Measurements from ENCODE around the gene NCOA7.

The NCOA7 gene

DNA sequence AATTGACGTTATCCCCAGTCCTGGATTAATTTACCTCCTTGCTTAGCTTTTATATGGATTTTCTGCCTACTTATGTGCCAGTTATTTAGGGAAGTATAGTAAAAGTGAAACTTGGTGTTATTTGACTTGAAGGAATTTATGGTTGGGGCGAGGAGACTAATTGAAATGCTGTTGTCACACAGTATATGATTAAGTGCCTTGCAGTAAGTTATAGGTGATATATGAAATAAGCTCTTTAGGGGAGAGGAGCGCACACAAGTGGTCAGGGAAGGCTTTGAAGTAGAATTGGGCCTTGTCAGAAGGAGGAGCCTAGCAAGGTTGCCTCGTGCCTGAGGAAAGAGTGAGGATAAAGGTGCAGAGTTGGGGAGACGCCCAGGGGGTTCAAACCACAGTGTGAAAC is 20.5 kb downstream of the NCOA7 start:
- DNase-seq: no peak

DNA sequence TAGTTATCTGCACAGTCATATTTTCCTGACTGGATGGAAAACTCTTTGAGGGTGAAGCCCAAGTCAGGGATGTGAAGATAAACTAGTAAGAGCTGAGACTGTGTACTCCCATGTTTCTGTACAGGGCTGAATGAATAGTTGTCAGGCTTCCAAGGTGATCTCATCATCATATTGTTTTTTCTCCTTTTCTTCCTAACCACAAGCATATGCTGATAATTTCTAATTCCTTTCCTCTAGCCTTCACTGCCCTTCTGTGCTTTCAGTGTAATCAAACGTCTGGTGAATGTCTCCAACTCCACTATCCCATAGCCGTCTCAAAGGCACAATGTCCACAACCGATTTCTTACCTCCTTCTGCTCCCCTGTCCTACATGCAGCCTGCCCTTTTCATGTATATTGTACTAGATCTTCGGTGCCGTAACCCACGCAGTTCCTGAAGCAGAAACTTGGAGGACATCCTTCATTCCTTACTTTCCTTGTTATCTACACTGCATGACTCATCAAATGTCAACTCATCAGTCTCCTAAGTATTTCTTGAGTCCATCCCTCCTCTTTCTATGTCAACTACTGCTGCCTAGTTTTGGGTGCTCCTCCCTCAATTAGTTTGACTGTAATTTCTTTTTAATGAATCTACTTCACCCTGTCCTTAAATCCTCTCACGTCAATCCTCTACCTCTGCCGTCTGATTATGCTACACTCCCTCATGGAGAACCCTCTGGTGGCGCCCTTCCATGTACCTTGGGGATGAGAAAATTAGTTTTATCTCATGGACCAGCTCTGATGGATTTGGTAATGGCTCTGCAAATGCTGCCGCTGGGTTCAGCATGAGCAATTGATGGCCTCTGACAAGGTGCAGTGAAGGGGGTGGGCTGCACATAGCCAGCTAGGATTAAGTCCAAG is 21.9 kb downstream of the NCOA7 start:
- DNase-seq: peak; percentile 95

DNA sequence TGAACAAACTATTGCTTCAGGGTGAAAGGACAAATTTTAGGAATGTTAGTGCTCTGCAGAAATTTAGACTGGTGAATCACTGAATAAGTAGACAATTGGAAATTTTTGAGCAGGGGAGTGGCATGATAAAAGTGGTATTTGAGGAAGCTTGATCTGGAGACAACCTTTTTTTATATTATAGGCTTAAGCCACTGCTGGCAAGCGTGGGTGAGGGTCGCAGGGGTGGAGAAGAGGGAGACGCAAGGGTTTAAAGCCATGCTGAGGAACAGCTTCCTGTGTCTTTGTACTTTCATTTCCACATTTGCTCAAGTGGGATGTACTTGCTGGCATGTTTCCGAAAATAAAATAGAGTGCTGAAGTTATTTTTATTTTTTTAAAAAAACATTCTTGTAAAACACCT is 23.7 kb downstream of the NCOA7 start:
- DNase-seq: no peak

DNA sequence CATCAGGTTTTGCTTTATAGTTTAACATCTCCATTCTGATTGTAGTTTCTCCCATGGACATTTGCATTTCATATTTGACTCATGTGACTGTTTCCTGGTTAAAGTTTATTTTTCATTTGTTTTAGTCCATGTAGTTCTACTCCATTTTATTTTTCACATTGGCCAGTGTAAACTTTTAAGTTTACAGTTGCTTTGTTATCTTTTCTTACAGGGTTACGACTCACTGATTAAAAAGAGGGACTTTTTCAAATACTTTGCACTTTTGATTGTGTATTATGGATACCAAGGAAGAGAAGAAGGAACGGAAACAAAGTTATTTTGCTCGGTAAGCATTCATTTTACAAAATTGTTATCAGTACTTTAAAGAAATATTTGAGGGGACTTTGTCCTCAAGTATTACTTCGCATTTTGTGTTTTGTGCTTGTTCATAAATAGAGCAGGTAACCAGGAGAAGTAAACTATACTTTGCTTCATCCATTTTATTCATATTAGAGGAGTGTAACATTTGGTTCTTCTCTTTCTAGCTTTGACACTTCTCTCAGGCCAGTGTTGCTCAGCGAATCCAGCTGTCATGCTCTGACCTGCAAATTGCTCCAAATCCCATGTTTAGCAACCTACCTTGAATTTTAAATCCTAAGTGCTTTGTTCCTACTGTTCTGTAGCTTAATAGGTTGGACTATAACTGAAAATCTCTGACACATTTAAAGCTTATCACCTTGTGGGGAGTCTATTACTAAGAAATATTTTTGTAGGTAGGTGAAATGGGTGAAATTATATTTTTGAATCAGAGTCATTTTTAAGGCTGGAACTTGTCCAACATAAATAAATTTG is 24.5 kb downstream of the NCOA7 start:
- DNase-seq: no peak

DNA sequence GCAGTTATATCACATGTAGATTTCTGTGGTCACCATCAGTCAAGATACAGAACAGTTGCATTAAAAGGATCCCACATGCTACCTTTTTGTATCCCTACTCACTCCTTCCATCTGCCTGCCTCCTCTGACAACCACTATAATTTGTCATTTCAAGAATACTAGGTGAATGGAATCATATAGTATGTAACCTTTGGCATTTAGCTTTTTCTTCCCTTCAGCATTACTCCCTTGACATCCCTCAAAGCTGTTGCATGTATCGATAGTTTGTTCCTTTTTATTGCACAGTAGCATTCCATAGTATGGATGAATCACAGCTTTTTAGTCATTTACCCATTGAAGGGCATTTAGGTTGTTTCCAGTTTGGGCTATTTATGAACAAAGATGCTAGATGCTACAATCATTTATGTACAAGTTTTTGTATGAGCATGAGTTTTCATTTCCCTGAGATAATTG is 26.1 kb downstream of the NCOA7 start:
- no peak for DNase-seq

DNA sequence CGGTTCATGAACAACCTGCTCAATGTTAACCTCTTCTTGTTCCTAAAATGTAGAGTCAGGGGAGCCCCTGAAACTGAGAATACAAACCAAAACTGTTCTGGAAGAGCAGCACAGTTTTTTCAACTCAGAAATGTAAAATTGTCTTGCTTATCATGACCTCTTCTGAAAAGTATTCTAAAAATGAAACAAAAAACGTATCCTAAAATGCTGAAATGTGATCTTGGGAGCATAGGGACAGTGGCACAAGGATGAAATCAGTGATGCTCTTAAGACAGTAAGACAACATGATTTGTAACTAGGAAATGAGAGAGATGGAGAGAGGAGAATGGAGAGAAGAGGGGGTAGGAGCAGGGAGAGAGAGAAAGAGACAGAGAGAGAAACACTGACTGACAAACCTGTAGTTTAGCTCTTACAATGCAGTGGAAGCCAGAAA is 27.5 kb downstream of the NCOA7 start:
- peak; percentile 55 for DNase-seq

DNA sequence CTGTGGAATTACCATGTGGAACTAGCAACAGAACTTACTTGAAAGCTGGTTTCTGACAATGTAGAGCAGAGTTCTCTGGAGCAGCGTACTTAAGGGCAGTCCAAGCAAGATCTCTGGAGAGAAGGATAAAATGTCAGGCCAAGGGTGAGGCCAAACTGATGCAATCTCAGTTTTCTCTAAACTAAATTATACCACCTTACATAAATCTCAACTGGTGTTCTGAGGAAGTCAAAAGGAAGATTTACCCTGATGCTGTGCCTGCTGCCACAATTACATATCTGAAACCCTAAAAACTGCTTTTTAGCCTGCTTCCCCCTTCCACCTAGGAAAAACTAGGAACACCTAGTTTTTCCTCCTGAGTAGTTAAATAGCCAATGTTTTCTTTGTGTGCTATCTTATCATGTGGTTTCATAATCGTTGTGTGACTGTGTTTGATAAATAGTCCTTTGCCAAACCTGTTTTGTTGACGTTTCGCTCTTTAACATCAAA is 28.1 kb downstream of the NCOA7 start:
- no peak for DNase-seq

DNA sequence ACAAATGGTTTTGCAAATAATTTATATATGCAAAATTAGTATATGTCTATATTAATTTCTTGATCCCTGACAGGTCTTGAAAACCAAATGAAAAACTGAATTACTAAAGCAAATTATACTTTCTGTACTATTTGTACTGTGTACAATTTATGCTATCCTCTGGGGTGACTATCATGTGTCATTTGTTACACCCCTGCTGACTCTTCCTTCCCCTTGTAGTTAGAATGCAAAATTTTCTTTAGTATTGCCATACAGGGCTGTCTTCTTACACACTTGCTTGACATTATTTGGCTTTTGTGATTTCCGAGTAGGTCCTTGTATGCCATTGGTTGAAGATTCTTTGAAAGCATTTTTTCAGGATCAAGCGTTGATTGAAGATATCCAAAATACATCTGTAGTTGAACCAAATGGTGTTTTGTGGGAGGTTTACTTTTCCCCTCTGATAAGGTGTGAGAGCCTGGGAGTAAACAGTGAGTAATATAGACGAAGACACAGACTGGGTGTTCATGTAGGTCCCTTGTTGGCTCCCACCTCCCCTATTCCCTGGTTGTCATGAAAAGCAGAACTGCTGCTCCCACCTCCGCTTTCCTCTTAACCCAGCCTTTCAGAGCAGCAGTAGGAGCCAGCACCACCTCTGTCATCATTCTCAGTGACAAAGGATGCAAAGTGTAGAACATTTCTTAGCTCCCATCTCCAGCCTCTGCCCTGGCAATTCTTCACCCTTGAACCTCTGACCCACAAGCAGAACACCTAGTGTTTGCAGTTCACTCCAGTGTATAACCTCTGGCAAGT is 29.0 kb downstream of the NCOA7 start:
- no peak for DNase-seq

DNA sequence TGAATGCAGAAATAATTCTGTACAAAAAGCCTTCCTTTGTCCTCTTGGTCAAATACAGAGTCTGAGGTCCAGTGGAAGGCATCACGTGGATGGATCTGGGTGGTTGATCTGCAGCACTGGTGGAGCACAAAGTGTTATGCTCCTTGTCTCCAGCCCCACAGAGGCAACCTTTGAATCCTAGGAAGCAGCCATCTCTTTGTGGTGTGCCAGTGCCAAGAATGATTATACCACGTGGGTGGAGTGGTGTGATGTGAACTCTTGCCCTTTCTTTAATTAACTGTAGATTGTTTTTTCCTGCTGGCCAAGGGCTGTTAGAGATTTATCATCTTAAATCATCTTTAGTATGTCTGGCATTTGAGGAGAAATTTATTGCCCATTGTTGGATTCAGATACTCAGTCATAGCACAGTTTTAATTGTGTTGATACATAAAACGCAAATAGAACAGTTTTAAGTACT is 31.1 kb downstream of the NCOA7 start:
- DNase-seq: no peak

DNA sequence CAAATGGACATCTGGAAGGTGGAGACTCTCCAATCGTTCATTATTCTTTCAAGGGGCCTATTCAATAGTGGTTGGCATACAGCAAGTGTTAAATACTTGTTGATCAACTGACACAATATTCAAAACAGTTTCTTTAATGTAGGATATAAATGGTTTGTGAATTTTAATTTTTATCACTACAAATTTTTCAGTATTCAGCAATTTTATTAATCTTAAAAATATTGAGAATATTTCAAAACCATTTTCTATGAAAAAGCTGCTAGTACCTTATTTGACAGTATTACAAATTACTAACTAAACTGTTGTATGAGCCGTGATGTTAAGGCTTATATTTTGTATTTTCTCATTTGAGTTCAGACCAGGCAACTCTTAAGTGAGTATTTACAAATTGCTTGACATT is 32.4 kb downstream of the NCOA7 start:
- no peak for DNase-seq

DNA sequence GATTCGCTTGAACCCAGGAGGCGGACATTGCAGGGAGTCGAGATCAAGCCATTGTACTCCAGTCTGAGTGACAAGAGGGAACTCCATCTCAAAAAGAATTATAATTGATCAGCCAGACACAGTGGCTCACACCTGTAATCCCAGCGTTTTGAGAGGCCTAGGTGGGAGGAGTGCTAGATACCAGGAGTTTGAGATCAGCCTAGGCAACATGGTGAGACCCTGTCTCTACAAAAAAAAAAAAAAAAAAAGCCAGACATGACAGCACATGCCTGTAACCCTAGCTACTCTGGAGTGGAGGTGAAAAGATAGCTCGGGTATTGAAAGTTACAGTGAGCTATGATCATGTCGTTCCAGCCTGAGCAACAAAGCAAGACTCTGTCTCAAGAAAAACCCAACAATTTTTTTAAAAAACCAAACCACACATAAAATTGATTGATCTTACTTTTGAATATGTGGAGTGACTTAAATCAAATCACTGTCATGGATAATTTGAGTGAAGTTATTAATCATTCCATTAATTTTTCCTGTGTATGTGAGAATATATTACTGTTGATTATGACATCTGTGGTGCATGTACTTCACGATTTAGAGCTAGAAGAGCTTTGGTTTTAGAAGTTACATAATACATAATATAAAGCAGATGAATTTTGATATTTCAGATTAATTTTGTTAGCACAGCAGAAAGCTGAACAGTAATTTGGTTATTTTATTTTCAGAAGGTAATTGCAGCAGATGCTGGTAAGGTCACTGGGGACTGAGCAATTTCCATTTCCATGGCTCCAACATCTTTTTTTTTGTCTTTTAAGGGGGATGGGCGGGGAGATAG is 34.4 kb downstream of the NCOA7 start:
- no peak for DNase-seq

DNA sequence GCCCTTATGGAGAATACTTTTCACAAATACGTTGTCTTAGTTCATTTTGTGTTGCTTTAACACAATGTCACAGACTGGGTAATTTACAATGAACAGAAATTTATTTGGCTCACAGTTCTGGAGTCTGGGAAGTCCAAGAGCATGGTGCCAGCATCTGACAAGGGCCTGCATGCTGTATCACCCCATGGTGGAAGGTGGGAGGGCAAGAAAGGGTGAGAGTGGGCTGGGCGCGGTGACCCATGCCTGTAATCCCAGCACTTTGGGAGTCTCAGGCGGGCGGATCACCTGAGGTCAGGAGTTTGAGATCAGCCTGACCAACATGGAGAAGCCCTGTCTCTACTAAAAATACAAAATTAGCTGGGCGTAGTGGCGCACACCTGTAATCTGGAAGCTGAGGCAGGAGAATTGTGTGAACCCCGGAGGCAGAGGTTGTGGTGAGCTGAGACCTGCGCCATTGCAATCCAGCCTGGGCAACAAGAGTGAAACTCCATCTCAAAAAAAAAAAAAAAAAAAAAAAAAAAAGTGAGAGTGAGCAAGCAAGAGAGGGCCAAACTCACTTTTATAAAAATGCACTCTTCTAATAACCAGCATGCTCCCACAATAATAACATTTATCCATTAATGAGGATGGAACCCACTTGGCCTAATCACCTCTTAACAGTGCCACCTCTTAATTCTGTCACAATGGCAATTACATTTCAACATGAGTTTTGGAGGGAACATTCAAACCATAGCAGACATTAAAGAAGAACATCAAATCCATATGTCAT is 36.1 kb downstream of the NCOA7 start:
- no peak for DNase-seq

DNA sequence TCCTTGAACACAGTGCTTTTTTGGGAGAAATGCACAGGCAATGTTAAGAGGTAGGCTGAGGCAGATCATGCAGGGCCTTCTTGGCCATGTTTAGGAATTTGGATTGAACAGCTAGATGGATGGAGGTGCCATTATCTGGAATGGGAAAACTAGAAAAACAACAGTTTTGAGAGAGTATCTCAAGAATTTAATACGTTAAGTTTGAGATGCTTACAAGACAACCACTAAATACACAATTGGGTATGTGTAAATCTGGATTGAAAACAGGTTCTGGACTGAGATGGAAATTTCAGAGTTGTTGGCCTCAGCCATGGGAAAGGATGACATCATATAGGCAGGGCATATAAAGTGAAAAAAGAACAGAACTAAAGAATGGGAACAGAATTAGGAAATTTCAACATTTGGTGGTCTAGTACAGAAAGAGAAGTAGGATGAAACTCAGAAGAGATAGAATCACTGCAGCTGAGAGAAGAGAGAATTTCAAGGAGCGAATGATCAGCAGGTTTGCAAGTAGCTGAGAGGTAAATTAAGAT is 37.1 kb downstream of the NCOA7 start:
- no peak for DNase-seq

DNA sequence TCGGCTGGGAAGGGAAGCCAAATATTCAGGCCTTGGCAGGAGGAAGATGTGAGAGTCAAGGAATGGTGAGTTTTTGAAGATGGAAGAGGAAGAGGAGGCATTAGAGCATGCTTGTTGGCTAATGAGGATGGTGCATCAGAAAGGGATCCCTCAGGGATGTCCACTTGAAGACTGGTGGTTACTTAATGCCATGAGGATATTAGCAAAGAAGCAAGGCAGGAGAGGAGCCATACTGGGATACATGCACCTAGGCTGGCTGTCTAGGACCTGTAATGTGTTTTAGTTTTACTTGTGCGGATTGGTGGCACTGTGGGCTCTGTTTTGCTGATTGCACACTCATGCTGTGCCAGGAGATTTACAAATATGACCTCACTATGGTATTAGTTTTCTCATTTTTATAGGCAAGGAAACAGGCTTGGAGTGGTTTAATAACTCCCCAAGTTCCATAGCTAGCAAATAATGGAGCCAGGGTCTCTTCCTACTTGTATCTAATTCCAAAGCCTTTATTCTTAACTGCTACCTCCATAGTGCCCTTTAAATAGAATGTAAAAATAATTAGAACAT is 37.8 kb downstream of the NCOA7 start:
- DNase-seq: no peak

DNA sequence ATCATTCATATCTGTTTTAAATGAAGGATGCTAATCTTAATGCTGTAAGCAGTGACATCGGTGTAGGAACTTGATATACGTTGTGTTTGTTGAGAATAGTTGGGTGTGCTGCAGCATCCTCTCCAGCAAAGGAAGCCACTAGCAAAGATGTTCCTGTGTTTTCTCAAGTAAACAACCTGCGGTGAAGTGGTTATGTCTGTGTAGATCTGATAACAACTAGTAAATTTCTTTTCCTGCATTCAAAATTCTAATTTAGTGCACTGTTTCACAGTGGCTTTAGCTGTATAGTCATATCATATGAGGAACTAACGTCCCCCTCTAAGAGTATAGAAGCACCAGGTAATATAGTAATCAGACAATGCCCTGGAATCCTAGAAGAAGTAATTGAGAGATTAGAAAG is 38.7 kb downstream of the NCOA7 start:
- no peak for DNase-seq

DNA sequence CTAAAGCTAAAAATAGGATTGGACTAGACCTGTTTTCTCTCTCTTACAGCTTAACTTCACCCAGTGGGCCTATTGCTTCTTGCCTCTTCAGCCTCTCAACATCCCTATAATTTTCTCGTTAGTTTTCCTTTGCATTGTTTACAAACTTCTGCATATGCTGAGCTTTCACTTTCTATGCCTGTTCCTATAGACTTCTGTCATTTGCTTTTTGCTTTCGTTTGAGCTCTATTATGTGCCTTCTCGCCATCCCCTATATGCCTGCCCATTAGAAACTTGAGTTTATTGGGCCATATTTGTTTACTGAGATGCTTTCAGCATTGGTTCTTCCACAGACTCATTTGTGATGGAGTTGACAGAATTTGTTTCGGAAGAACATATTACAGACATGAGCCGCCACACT is 40.9 kb downstream of the NCOA7 start:
- DNase-seq: no peak

DNA sequence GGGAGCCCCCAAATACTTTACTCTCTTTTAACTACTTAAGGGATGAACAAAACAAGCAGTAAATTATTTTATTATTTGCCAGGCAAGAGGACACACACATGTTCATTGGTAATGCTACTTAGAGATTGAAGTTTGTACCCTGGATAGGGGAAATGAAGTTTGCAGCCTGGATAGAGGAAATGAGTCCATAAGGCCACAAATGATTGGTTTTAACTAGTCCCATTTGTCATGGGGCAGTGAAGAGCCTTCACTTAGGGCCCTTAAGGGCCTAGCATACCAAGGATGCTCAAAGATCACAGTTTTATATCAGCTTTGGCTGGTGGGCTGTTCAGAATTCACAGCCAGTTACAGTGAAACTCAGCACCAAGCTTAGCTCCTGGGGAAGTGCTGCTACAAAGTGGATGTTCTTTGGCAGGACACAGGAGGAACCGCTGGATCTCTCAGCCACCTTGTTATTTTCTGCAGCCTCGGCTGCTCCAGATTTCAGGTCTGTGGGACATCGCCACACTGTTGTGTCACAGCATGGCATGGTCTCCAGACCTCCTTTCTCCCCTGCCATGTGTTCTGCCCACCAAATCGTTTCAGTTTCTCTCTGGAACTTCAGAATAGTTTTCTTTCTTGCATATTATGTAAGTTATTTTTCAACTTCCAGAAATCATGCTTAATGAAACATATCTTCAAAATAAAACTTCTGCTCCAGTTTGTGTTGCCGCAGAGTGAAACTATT is 41.8 kb downstream of the NCOA7 start:
- no peak for DNase-seq

DNA sequence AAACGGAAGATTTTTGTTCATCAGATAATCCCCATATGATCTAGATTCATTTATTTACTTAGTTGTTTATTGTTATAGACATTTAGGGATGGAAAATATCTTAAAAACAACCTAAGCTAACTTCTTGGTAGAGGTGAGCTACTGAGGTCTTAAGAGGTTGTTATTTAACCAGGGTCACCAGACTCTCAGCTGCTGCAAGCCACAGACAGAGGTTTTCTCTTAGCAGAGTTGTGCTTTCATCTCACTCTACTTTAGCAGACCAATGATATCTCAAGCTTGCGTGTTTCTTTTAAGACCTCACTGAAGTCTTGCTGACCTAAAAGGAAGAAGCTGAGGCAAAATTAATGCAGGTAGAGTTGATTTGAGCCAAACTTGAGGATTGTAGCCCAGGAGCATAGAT is 43.6 kb downstream of the NCOA7 start:
- no peak for DNase-seq

DNA sequence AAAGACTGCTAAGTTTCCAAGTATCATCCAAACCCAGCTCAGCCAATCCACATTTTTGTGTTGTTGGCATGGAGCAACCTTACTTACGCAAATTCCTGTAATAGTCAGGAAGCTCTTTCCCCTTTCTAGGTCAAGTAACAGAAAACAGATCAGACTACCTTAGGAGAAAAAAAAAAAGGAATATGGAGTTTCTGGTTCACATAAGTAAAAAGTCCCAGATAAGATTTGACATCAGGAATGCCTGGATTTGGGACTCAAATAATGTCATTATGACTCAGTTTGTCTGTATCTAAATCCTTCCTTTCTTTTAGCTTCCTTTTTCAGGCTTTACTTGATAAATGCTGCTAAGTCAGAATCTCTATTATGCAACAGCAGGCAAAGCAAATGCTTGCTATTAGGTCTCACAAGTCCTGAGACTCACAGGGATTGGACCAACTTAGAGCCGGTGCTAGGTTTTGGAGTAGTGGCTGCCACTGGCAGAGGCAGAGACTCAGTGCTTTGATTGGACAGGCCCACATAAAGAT is 44.5 kb downstream of the NCOA7 start:
- DNase-seq: peak; percentile 29

Data from fibroblast of skin of scalp (primary cell).